ENCODE results near the gene ZNF283. TPM values are rescaled to one million over a fixed set of nuclear protein-coding genes. Genes with fewer than 3 reads are reported as not detected.

Gene ZNF283
- total RNA-seq (ENCODE audit: unreplicated experiment), result 9.3 TPM
- long read RNA-seq, partial matches to known transcripts, result 0 of 2 reads
- long read RNA-seq, other reads (novel, unspliced or antisense), result 2 of 2 reads

GRCh38 chr19:43826787-43827754 is at the start of gene ZNF283:
Gene ZNF283, plus strand, starts transcription at chr19:43827321. Its CDS starts 6,184 bp downstream, at chr19:43833505.
- no peak for TF ChIP-seq CTCF (IDR thresholded peaks at IDR 0.05; ENCODE audit: unreplicated experiment)
- H3K36me3 Mint-ChIP-seq (ENCODE audit: low read depth, unreplicated experiment), result peaks cover 24% of the 10 kb centered on the region
- H3K4me1 Mint-ChIP-seq (ENCODE audit: unreplicated experiment), result peaks cover 6% of the 10 kb centered on the region
- H3K9me3 Mint-ChIP-seq (ENCODE audit: unreplicated experiment), result no peaks in the 10 kb centered on the region
- H3K27me3 Mint-ChIP-seq (ENCODE audit: unreplicated experiment), result peaks cover 6% of the 10 kb centered on the region
- H3K4me3 Mint-ChIP-seq (ENCODE audit: unreplicated experiment), result peak within 1 kb of the TSS; percentile 93
- DNase-seq (ENCODE audit: low spot score), result peak; percentile 73
- no peak within 1 kb of the TSS for H3K27ac Mint-ChIP-seq (ENCODE audit: unreplicated experiment)

- Mint-ChIP-seq H3K4me1 (ENCODE audit: unreplicated experiment) (peaks cover 25% of the 10 kb centered on the region), H3K4me3 (ENCODE audit: unreplicated experiment) (no peak overlapping the region), H3K9me3 (ENCODE audit: unreplicated experiment) (no peaks in the 10 kb centered on the region), H3K36me3 (ENCODE audit: low read depth, unreplicated experiment) (peaks cover 2% of the 10 kb centered on the region), H3K27me3 (ENCODE audit: unreplicated experiment) (peaks cover 24% of the 10 kb centered on the region), H3K27ac (ENCODE audit: unreplicated experiment) (no peak overlapping the region)
- DNase-seq (ENCODE audit: low spot score), result no peak
- no peak for TF ChIP-seq CTCF (IDR thresholded peaks at IDR 0.05; ENCODE audit: unreplicated experiment)
Measured at GRCh38 chr19:43778651-43779050, 48.5 kb upstream of the ZNF283 start.

- no peaks in the 10 kb centered on the region for H3K9me3 Mint-ChIP-seq (ENCODE audit: unreplicated experiment)
- DNase-seq (ENCODE audit: low spot score), result no peak
- no peak overlapping the region for H3K4me3 Mint-ChIP-seq (ENCODE audit: unreplicated experiment)
- no peak overlapping the region for H3K27ac Mint-ChIP-seq (ENCODE audit: unreplicated experiment)
- peaks cover 7% of the 10 kb centered on the region for H3K36me3 Mint-ChIP-seq (ENCODE audit: low read depth, unreplicated experiment)
- TF ChIP-seq CTCF (IDR thresholded peaks at IDR 0.05; ENCODE audit: unreplicated experiment), result no peak
- peaks cover 21% of the 10 kb centered on the region for H3K27me3 Mint-ChIP-seq (ENCODE audit: unreplicated experiment)
- H3K4me1 Mint-ChIP-seq (ENCODE audit: unreplicated experiment), result peaks cover 25% of the 10 kb centered on the region
Measured at GRCh38 chr19:43779147-43779819, 47.8 kb upstream of the ZNF283 start.

GRCh38 chr19:43779820-43780219 is 47.3 kb upstream of the ZNF283 start:
- Mint-ChIP-seq H3K4me3 (ENCODE audit: unreplicated experiment) (no peak overlapping the region), H3K36me3 (ENCODE audit: low read depth, unreplicated experiment) (peaks cover 8% of the 10 kb centered on the region)

More at GRCh38 chr19:43779820-43780219, 47.3 kb upstream of the ZNF283 start:
- no peak for DNase-seq (ENCODE audit: low spot score)
- H3K9me3 Mint-ChIP-seq (ENCODE audit: unreplicated experiment), result no peaks in the 10 kb centered on the region
- peaks cover 19% of the 10 kb centered on the region for H3K27me3 Mint-ChIP-seq (ENCODE audit: unreplicated experiment)
- peaks cover 25% of the 10 kb centered on the region for H3K4me1 Mint-ChIP-seq (ENCODE audit: unreplicated experiment)
- no peak for TF ChIP-seq CTCF (IDR thresholded peaks at IDR 0.05; ENCODE audit: unreplicated experiment)
- H3K27ac Mint-ChIP-seq (ENCODE audit: unreplicated experiment), result no peak overlapping the region

Measured in endothelial cell (in vitro differentiated cells).